Panc1 (cell line): ENCODE data around the gene BRPF1. TPM values are rescaled to one million over a fixed set of nuclear protein-coding genes. Genes with fewer than 3 reads are reported as not detected.

ENCODE experiments used
- ATAC-seq: fragments of 200-7000 bp; cut with Tn5 transposase; 2 replicates; pipeline ENCODE4 v1.9.1; 2020; ENCODE audit warnings: mild to moderate bottlenecking, moderate library complexity
- BruUV-seq: library from RNA; stranded (reverse); fragments of 400-500 nt; replicated peaks from 2 replicates; lab custom pipeline; 2021; lab: Mats Ljungman, UMichigan
- CTCF ChIA-PET: fragments of 300-600 bp; sonication (Branson Sonifier 250); formaldehyde crosslinking; loops from one replicate; lab custom pipeline; 2022; ENCODE audit warnings: antibody characterized with exemption; lab: Charles Lee
- POLR2A ChIA-PET: fragments of 300-600 bp; sonication (Branson Sonifier 250); formaldehyde crosslinking; loops from one replicate; lab custom pipeline; 2022; ENCODE audit warnings: antibody characterized with exemption; lab: Charles Lee
- DNase-seq: peaks from one replicate; pipeline ENCODE4 v3.0.0-alpha.2; 2010; ENCODE audit warnings: low read depth, low spot score
- H3K27ac ChIP-seq: 2 replicates; pipeline ENCODE4 v1.5.1; 2011; ENCODE audit warnings: mild to moderate bottlenecking, low read length, inconsistent platforms
- H3K27me3 ChIP-seq: fragments of 200-500 bp; sonication (Bioruptor generic); 2 replicates; pipeline ENCODE4 v1.6.0; 2014; ENCODE audit warnings: low read length, inconsistent platforms; ENCODE audit not compliant: control insufficient read depth, insufficient read depth
- H3K36me3 ChIP-seq: fragments of 200-500 bp; sonication (Bioruptor generic); 2 replicates; pipeline ENCODE4 v1.5.1; 2014; ENCODE audit warnings: inconsistent platforms, mild to moderate bottlenecking, low read length, moderate library complexity; ENCODE audit not compliant: control insufficient read depth, insufficient read depth
- H3K4me1 ChIP-seq: 2 replicates; pipeline ENCODE4 v1.5.1; 2011; ENCODE audit warnings: inconsistent platforms, mild to moderate bottlenecking, low read length, moderate library complexity; ENCODE audit not compliant: control insufficient read depth, insufficient read depth
- H3K4me3 ChIP-seq, 2 experiments: 2 replicates each; pipeline ENCODE4 v1.5.1; 2011 to 2012; ENCODE audit warnings: low read depth in 2 of 2, low read length in 2 of 2, mild to moderate bottlenecking in 2 of 2, inconsistent platforms in 1 of 2, moderate library complexity in 1 of 2
- H3K9me3 ChIP-seq: fragments of 200-500 bp; sonication (Bioruptor generic); 2 replicates; pipeline ENCODE4 v1.5.1; 2014; ENCODE audit warnings: low read depth, mild to moderate bottlenecking, inconsistent platforms, low read length, moderate library complexity; ENCODE audit not compliant: control insufficient read depth, insufficient read depth
- POLR2AphosphoS5 ChIP-seq: IDR thresholded peaks from 2 replicates; pipeline ENCODE4 v1.6.1; 2012; ENCODE audit warnings: mild to moderate bottlenecking, low read depth, low read length, moderate library complexity
- SIN3A ChIP-seq: IDR thresholded peaks from 2 replicates; pipeline ENCODE4 v1.6.1; 2012; ENCODE audit warnings: low read depth, mild to moderate bottlenecking, low read length, moderate library complexity, borderline replicate concordance; ENCODE audit not compliant: insufficient read depth
- TCF7L2 ChIP-seq: IDR thresholded peaks from 2 replicates; pipeline ENCODE4 v1.6.1; 2011; ENCODE audit warnings: mild to moderate bottlenecking, low read depth, low read length, inconsistent platforms
- in situ Hi-C: cut with HindIII; loops from 2 replicates; pipeline ENCODE4 v1.10.0; 2016; ENCODE audit warnings: low sequenced_read_pairs, low pct_unique_long_range_greater_than_20kb
- intact Hi-C: fragments of 100-400 bp; cut with micrococcal nuclease; formaldehyde crosslinking; loops from one replicate; pipeline ENCODE4 v1.10.0; 2022; ENCODE audit not compliant: unreplicated experiment
- total RNA-seq: library from RNA; stranded (reverse); gene quantifications from one replicate; pipeline ENCODE4 v1.2.1, GENCODE V29; 2021; ENCODE audit not compliant: unreplicated experiment
- TF ChIP-seq, protein P1 (sequence below), 2 experiments: IDR thresholded peaks; 2 replicates each; pipeline ENCODE4 v1.6.1; 2011 to 2012; ENCODE audit warnings: low read depth in 2 of 2, control low read depth in 1 of 2, low read length in 1 of 2, mild to moderate bottlenecking in 1 of 2, moderate library complexity in 1 of 2; ENCODE audit not compliant: insufficient read depth in 1 of 2
- TF ChIP-seq, protein P2 (sequence below): fragments of 450-650 bp; IDR thresholded peaks from 2 replicates; pipeline ENCODE4 v1.5.1; 2017; ENCODE audit warnings: mild to moderate bottlenecking

The BRPF1 gene
- total RNA-seq, 1 experiment from 2014 or later = 17.4 TPM

DNA sequence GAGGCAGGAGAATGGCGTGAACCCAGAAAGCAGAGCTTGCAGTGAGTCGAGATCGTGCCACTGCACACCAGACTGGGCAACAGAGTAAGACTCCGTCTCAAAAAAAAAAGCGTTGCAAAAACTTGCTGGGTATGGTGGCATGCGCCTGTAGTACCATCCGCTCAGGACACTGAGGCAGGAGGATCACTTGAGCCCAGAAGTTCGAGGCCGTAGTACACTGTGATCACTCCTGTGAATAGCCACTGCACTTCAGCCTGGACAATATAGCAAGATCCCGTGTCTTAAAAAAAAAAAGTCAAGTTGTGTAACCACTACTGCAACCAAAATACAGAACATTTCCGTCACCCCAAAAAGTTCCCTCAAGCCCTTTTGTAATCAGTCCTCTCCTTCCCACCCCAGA, 62.9 kb downstream of the BRPF1 start:
- peaks cover 9% of the 10 kb centered on the region for H3K36me3 ChIP-seq
- in situ Hi-C loops = no loop called here
- H3K27ac ChIP-seq = no peak overlapping the region
- peaks cover 7% of the 10 kb centered on the region for H3K4me1 ChIP-seq
- DNase-seq (no peak), ATAC-seq (no peak)
- CTCF ChIA-PET = no interaction called here
- no peak overlapping the region for H3K4me3 ChIP-seq
- BruUV-seq = no TSS peak
- POLR2A ChIA-PET = no interaction called here
- no peaks in the 10 kb centered on the region for H3K9me3 ChIP-seq
- intact Hi-C loops = no loop called here
- H3K27me3 ChIP-seq = no peaks in the 10 kb centered on the region
- TF ChIP-seq SIN3A (no peak), POLR2AphosphoS5 (no peak), TCF7L2 (no peak)
- TF ChIP-seq, protein P1, sequence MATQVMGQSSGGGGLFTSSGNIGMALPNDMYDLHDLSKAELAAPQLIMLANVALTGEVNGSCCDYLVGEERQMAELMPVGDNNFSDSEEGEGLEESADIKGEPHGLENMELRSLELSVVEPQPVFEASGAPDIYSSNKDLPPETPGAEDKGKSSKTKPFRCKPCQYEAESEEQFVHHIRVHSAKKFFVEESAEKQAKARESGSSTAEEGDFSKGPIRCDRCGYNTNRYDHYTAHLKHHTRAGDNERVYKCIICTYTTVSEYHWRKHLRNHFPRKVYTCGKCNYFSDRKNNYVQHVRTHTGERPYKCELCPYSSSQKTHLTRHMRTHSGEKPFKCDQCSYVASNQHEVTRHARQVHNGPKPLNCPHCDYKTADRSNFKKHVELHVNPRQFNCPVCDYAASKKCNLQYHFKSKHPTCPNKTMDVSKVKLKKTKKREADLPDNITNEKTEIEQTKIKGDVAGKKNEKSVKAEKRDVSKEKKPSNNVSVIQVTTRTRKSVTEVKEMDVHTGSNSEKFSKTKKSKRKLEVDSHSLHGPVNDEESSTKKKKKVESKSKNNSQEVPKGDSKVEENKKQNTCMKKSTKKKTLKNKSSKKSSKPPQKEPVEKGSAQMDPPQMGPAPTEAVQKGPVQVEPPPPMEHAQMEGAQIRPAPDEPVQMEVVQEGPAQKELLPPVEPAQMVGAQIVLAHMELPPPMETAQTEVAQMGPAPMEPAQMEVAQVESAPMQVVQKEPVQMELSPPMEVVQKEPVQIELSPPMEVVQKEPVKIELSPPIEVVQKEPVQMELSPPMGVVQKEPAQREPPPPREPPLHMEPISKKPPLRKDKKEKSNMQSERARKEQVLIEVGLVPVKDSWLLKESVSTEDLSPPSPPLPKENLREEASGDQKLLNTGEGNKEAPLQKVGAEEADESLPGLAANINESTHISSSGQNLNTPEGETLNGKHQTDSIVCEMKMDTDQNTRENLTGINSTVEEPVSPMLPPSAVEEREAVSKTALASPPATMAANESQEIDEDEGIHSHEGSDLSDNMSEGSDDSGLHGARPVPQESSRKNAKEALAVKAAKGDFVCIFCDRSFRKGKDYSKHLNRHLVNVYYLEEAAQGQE (IDR thresholded peaks at IDR 0.05; ENCODE audit: insufficient read depth in 1 of 2, low read depth in 2 of 2, low read length in 1 of 2) = no peak
- TF ChIP-seq, protein P2, sequence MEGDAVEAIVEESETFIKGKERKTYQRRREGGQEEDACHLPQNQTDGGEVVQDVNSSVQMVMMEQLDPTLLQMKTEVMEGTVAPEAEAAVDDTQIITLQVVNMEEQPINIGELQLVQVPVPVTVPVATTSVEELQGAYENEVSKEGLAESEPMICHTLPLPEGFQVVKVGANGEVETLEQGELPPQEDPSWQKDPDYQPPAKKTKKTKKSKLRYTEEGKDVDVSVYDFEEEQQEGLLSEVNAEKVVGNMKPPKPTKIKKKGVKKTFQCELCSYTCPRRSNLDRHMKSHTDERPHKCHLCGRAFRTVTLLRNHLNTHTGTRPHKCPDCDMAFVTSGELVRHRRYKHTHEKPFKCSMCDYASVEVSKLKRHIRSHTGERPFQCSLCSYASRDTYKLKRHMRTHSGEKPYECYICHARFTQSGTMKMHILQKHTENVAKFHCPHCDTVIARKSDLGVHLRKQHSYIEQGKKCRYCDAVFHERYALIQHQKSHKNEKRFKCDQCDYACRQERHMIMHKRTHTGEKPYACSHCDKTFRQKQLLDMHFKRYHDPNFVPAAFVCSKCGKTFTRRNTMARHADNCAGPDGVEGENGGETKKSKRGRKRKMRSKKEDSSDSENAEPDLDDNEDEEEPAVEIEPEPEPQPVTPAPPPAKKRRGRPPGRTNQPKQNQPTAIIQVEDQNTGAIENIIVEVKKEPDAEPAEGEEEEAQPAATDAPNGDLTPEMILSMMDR = no peak

DNA sequence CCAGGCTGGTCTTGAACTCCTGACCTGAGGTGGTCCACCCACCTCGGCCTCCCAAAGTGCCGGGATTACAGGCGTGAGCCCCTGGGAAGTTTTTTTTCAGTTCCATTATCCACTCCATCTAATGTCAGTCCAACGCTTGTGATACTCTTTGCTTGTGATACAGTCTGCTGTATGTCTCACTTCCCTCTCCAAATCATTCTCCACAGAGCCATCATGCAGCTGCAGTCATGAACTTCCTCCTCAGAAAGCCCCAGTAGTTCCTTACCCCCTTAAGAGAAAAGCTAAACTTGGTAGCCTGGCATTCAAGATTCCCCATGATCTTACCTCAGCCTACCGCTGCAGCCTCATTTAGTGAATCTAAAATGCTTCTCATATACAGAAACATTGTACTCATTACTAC, 63.7 kb downstream of the BRPF1 start:
- in situ Hi-C loops = no loop called here
- intact Hi-C loops = no loop called here
- Histone ChIP-seq H3K4me3 (no peak overlapping the region), H3K9me3 (no peaks in the 10 kb centered on the region), H3K27ac (no peak overlapping the region), H3K4me1 (peaks cover 7% of the 10 kb centered on the region), H3K36me3 (peaks cover 14% of the 10 kb centered on the region), H3K27me3 (no peaks in the 10 kb centered on the region)
- ChIA-PET CTCF (no interaction called here), POLR2A (no interaction called here)
- TF ChIP-seq TCF7L2 = no peak
- BruUV-seq = no TSS peak
- DNase-seq (no peak), ATAC-seq (no peak)

- no peaks in the 10 kb centered on the region for H3K4me1 ChIP-seq
- POLR2A ChIA-PET = interaction anchor here (0.7 kb wide), 1 partner anchor 27 kb away, joined by 13 read pairs; no protein-coding TSS in a partner anchor
- no peak overlapping the region for H3K4me3 ChIP-seq
- H3K27ac ChIP-seq = no peak overlapping the region
- BruUV-seq = no TSS peak
- CTCF ChIA-PET = no interaction called here
- ATAC-seq = no peak
- peaks cover 14% of the 10 kb centered on the region for H3K36me3 ChIP-seq
- no peaks in the 10 kb centered on the region for H3K27me3 ChIP-seq
- no peak for DNase-seq
- H3K9me3 ChIP-seq = no peaks in the 10 kb centered on the region
- in situ Hi-C loops (no loop called here), intact Hi-C loops (no loop called here)
- TF ChIP-seq, protein P1 (IDR thresholded peaks at IDR 0.05; ENCODE audit: insufficient read depth in 1 of 2, low read depth in 2 of 2, low read length in 1 of 2) = no peak
- TF ChIP-seq TCF7L2 (no peak), POLR2AphosphoS5 (no peak), SIN3A (no peak)
- TF ChIP-seq, protein P2 = no peak
Measured at GRCh38 chr3:9797196-9797945, 65.8 kb downstream of the BRPF1 start.
